Naive thymus-derived CD8-positive, alpha-beta T cell (primary cell): ENCODE data around the gene SMIM45.
"Not testable (repeated sequence)": the region's sequence is repeated elsewhere in the genome, so short reads cannot be mapped to it uniquely, and the experiment has no call there.

ENCODE experiments used
- ATAC-seq, 2 donors: fragments of 150-1000 bp; cut with Tn5 transposase in 1 of 2; sonication (Bioruptor Pico), chemical (Tn5 transposase) in 1 of 2; 1 replicate in 1 of 2; 2 replicates in 1 of 2; pipeline ENCODE4 v1.10.0; 2021; ENCODE audit warnings: mild to moderate bottlenecking in 2 of 2, moderate library complexity in 2 of 2
- POLR2A ChIA-PET: fragments of 350-600 bp; sonication (Branson Sonifier 250); formaldehyde crosslinking; loops from one replicate; lab custom pipeline; 2021; ENCODE audit warnings: antibody characterized with exemption; lab: Charles Lee
- DNase-seq, 10 donors: peaks; one replicate each; pipeline versions ENCODE4 v3.0.0 to v3.0.0-alpha.2; 2020 to 2022
- H3K27ac Mint-ChIP-seq, 10 donors: one replicate each; pipeline ENCODE4 v1.8.0; 2020 to 2022; ENCODE audit warnings: mild to moderate bottlenecking in 10 of 10, mixed read lengths in 10 of 10, moderate library complexity in 4 of 10, inconsistent platforms in 1 of 10
- H3K27me3 Mint-ChIP-seq, 5 donors: one replicate each; pipeline ENCODE4 v1.8.0; 2021 to 2022; ENCODE audit warnings: mixed read lengths in 5 of 5
- H3K36me3 Mint-ChIP-seq, 3 donors: one replicate each; pipeline ENCODE4 v1.8.0; 2020 to 2022; ENCODE audit warnings: mixed read lengths in 3 of 3, mild to moderate bottlenecking in 2 of 3, inconsistent platforms in 1 of 3
- H3K4me1 Mint-ChIP-seq, 4 donors: one replicate each; pipeline ENCODE4 v1.8.0; 2021 to 2022; ENCODE audit warnings: mixed read lengths in 4 of 4
- H3K4me3 Mint-ChIP-seq, 10 donors: one replicate each; pipeline ENCODE4 v1.8.0; 2020 to 2022; ENCODE audit warnings: mild to moderate bottlenecking in 10 of 10, mixed read lengths in 10 of 10, moderate library complexity in 6 of 10, inconsistent platforms in 1 of 10
- H3K9me3 Mint-ChIP-seq, 9 donors: one replicate each; pipeline ENCODE4 v1.8.0; 2020 to 2022; ENCODE audit warnings: mixed read lengths in 9 of 9, mild to moderate bottlenecking in 3 of 9, inconsistent platforms in 1 of 9, moderate library complexity in 1 of 9

SMIM45 gene

DNA sequence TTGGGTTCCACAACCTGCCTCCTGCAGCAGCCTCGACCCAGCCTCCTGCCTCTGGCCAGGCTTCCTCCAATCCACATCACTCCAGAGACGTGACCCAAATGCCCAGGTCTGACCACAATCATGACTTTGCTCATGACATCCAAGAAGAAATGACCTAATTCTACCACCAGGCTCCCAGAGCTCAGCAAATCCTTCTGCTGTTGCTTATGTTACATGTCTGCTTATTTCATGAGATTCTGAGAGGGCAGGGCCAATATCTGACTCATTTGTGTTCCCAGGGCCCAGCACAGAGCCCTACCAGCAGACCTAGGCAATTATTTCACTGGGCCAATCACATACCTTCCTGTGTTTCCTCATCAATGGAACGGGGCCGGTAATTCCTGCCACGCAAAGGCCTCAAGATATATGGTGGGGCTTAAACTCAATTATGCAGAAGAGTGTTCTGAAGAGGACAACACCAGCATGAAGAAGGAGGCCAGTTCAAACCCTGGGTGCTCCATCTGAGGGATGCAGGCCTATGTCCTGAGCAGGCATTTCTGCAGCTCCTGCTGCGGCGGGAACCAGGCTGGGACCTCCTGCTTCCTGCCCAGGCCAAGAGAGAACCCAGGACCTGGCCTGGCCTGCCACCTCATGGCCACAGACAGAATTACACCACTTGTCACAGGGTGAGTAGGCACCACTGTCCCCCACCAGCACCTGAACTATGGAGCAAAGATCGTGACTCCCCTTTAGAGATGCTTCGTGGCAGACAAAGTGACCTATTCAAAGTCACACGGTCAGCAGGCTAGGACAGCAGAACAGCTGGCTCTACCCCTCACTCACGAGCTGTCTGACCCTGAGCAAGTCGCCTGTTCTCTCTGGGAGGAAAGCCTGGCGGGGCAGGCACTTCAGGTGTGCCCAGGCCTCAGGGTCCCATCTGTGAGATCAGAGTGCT, 10.9 kb upstream of the SMIM45 start:
- H3K27ac Mint-ChIP-seq, result peak overlapping the region; percentile 97 to 100 (median 100)
- peak; percentile 76 to 93 (median 85) for DNase-seq
- POLR2A ChIA-PET, result interaction anchor here (0.7 to 4.5 kb wide), 13 partner anchors 13 to 274 kb away, joined by 3 to 68 read pairs (median 9); partner anchors contain the start of genes CCDC134, MEI1, SMDT1 and SNU13
- H3K27me3 Mint-ChIP-seq, result no peaks in the 10 kb centered on the region
- no peaks in the 10 kb centered on the region for H3K36me3 Mint-ChIP-seq
- peak; percentile 63 for ATAC-seq
- H3K9me3 Mint-ChIP-seq, result no peaks in the 10 kb centered on the region
- peak overlapping the region; percentile 43 to 92 (median 76) for H3K4me3 Mint-ChIP-seq
- peaks cover 17 to 55% (median 33%) of the 10 kb centered on the region in 4 donors for H3K4me1 Mint-ChIP-seq

DNA sequence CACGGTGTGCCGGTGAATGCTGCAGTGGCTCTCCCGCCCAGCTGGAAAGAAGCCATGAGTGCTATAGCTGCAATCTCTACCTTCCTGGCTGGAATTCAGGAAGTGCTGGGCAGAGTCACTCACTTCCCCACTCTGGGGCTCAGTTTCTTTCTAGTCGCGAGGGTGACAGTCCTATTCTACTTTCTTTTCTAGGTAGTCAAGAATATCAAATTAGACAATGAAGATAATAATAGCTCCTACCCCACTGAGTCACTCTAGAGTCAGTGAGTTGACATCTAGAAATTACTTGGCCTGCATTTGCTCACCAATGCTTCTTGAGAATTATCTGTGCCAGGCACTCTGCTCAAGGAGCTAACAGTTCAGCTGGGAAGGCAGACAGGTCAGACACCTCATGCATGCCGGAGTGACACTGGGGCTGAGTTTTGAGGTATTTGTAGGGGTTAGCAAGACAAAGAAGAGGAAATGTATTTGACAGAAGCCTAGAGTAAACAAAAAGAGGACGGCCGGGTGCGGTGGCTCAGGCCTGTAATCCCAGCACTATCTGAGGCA, 8.2 kb upstream of the SMIM45 start:
- H3K9me3 Mint-ChIP-seq, result no peaks in the 10 kb centered on the region
- DNase-seq (no peak), ATAC-seq (no peak)
- POLR2A ChIA-PET, result interaction anchor here (0.5 to 1.6 kb wide), 4 partner anchors 17 to 202 kb away, joined by 3 to 13 read pairs (median 3); partner anchors contain the start of genes SREBF2 and TNFRSF13C
- peak overlapping the region in 4 of 10 donors; percentile 8 to 40 (median 23) for H3K27ac Mint-ChIP-seq
- no peaks in the 10 kb centered on the region for H3K27me3 Mint-ChIP-seq
- peak overlapping the region in 1 of 10 donors; percentile 62 for H3K4me3 Mint-ChIP-seq
- H3K4me1 Mint-ChIP-seq, result peaks cover 17 to 49% (median 39%) of the 10 kb centered on the region in 4 donors
- no peaks in the 10 kb centered on the region for H3K36me3 Mint-ChIP-seq

DNA sequence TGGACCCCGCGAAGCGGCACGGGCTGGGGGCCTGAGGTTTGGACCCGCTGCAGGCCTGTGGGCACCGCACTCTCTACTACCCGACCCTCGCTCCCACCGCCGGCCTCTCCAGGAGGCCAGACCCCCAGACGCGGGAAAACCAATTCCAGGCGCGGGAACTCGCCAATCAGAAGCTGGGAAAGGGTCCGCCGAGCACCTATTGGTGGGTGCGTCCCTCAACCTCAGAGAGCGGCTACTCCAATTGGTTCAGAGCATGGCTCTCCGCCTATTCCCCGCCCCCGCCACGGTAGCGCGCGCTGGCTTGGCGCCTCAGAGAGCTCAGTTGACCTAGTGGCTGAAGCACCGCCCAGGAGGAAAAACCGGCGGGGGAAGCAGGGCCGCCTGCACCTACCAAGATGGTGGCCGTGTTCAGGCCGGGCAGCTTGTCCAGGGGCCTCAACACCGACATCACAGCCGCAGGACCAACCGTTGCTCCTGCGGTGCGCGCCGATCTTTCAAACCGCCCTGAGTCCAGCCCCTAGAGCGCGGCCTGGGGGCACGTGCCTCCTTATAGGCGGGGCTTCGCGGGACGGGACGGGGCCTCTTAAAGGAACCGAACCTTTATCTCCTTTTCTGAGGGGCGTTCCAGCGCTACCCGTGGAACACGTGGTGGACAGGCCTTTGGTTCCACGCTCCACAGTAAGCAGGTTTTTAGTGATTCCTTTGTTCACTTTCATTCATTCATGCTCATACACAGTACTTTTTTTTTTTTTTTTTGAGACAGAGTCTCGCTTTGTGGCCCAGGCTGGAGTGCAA, 5.1 kb upstream of the SMIM45 start, which contains the start of gene CENPM:
CENPM (minus strand) TSS at position 524 of the 795 bp plus-strand sequence; CDS start at position 448, 76 bp downstream.
- POLR2A ChIA-PET, result interaction anchor here (0.5 to 2.2 kb wide), 13 partner anchors 21 to 499 kb away, joined by 3 to 10 read pairs (median 4); partner anchors contain the start of genes CCDC134, SMDT1, SNU13 and SREBF2
- Mint-ChIP-seq H3K4me1 (peaks cover 0 to 22% (median 13%) of the 10 kb centered on the region in 4 donors), H3K36me3 (no peaks in the 10 kb centered on the region), H3K27ac (peak within 1 kb of the TSS in 7 of 10 donors; percentile 44 to 86 (median 75)), H3K27me3 (no peaks in the 10 kb centered on the region), H3K4me3 (peak within 1 kb of the TSS; percentile 85 to 95 (median 91)), H3K9me3 (no peaks in the 10 kb centered on the region)
- DNase-seq (peak; percentile 71 to 88 (median 78)), ATAC-seq (peak; percentile 93 to 94)

DNA sequence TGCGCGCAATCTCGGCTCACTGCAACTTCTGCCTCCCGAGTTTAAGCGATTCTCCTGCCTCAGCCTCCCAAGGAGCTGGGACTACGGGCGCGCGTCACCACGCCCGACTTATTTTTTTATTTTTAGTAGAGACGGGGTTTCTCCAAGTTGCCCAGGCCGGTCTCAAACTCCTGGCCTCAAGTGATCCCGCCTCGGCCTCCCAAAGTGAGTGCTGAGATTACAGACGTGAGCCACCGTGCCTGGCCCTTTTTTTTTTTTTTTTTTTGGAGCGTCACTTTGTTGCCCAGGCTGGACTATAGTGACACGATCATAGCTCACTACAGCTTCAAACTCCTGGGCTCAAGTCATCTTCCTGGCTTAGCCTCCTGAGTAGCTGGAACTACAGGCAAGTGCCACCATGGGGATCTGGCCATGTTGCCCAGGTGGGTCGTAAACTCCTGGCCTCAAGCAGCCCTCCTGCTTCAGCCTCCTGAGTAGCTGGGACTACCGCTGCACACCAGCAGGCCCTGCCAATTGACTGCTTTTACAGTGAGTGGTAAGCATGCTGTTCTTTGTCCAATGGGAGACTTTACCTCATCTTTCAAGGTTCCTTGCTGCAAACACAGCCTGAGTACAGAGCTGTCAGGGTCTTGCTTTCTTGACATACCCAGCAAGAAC, 4.4 kb upstream of the SMIM45 start:
- Mint-ChIP-seq H3K27me3 (no peaks in the 10 kb centered on the region), H3K36me3 (no peaks in the 10 kb centered on the region), H3K9me3 (no peaks in the 10 kb centered on the region), H3K4me1 (peaks cover 0 to 24% (median 13%) of the 10 kb centered on the region in 4 donors), H3K4me3 (peak overlapping the region; percentile 85 to 95 (median 91)), H3K27ac (peak overlapping the region in 3 of 10 donors; percentile 44 to 82 (median 79))
- no peak for ATAC-seq
- POLR2A ChIA-PET, result interaction anchor here (0.7 to 2.2 kb wide), 6 partner anchors 21 to 259 kb away, joined by 3 to 10 read pairs (median 4); partner anchors contain the start of genes SMDT1, SNU13, SREBF2 and TNFRSF13C
- no peak for DNase-seq

DNA sequence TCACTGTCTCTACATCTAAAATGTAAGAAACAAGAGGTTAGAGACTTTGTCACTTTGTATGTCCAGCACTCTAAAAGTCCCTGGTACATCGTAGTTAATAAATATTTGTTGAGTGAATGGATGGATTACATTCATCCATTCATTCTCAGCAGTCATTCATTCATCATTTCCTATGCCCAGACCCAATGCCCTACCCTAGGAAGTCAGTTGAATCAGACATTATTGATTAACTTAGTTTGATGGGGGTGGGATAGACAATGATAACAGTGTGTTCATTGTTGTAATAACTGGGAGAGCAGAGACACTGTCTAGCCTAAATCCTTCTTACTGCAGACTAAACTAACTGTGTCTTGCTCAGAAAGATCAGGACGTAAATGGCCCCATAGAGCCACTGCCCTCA, 3.8 kb upstream of the SMIM45 start:
- POLR2A ChIA-PET, result no interaction called here
- H3K9me3 Mint-ChIP-seq, result no peaks in the 10 kb centered on the region
- H3K4me3 Mint-ChIP-seq, result peak overlapping the region in 1 of 10 donors; percentile 26
- H3K36me3 Mint-ChIP-seq, result no peaks in the 10 kb centered on the region
- ATAC-seq (no peak), DNase-seq (no peak)
- peaks cover 0 to 24% (median 13%) of the 10 kb centered on the region in 4 donors for H3K4me1 Mint-ChIP-seq
- no peak overlapping the region for H3K27ac Mint-ChIP-seq
- no peaks in the 10 kb centered on the region for H3K27me3 Mint-ChIP-seq

DNA sequence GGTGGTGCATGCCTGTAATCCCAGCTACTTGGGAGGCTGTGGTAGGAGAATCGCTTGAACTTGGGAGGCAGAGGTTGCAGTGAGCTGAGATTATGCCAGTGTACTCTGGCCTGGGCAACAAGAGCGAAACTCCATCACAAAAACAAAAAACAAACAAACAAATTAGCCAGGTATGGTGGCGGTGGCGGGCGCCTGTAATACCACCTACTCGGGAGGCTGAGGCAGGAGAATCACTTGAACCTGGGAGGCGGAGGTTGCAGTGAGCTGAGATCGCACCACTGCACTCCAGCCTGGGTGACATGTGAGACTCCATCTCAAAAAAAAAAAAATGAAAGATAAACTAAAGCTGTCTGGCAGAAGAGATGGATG, 3.0 kb upstream of the SMIM45 start:
- not testable (repeated sequence) for H3K4me3 Mint-ChIP-seq, H3K27me3 Mint-ChIP-seq, H3K27ac Mint-ChIP-seq, H3K9me3 Mint-ChIP-seq, H3K36me3 Mint-ChIP-seq, DNase-seq, ATAC-seq
- H3K4me1 Mint-ChIP-seq, result peaks cover 0 to 24% (median 13%) of the 10 kb centered on the region in 4 donors
- POLR2A ChIA-PET, result interaction anchor here (0.6 kb wide), 1 partner anchor 592 kb away, joined by 3 read pairs; no protein-coding TSS in a partner anchor

DNA sequence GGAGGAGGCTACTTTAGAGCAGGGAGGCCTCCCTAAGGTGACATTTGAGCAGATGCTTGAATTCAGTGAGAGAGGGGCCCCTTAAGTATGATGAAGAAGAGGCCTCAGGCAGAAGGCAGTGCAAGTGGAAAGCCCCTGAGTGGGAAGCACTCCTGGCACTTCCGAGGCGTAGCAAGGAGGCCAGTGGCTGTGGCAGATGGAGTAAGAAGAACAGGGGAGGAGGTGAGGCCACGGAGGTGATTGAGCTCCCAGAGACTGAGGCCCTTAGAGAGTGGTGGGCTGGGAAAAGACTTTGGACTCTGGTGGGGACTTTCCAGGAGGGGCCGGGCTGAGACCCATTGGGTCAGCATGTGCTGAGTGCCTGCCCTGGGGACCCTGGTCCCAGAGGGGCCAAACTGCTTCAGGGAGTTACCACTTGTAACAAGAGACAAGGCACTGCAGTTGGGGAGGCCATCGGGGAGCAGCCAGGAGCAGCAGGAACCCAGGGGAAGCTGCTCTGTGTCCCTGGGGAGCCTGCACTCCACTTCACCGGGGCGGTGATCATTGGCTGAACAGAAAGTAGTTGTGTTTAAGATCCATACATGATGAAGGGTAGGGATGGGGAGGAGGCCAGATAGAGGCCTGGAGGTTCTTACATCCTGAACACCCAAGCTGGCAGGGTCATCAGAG, 2.5 kb upstream of the SMIM45 start:
- DNase-seq, result no peak
- POLR2A ChIA-PET, result no interaction called here
- H3K4me1 Mint-ChIP-seq, result peaks cover 0 to 24% (median 13%) of the 10 kb centered on the region in 4 donors
- H3K27ac Mint-ChIP-seq, result no peak overlapping the region
- no peak for ATAC-seq
- no peaks in the 10 kb centered on the region for H3K36me3 Mint-ChIP-seq
- no peak overlapping the region for H3K4me3 Mint-ChIP-seq
- H3K9me3 Mint-ChIP-seq, result no peaks in the 10 kb centered on the region
- peaks cover 0 to 2% (median 0%) of the 10 kb centered on the region in 5 donors for H3K27me3 Mint-ChIP-seq

DNA sequence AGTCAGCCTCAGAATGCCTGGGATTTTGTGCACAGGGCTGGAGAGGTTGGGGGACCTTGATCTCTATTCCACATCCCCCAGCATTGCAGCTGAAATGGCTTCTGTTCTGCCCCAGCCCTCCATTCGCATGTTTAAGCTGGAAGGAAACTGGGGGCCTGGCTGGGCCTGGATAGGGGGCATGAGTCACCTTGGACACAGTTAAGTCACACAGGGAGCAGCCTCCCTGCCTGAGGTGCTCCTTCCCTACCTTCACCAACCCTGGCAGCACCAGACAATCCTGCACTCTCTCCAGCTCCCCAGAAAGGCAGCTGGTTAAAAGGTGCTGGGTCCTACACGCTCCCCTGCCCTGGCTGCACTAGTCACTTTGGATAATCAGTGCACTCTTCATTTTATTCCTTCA, 763 bp downstream of the SMIM45 start:
- peaks cover 0 to 3% (median 0%) of the 10 kb centered on the region in 5 donors for H3K27me3 Mint-ChIP-seq
- H3K4me1 Mint-ChIP-seq, result peaks cover 3 to 8% (median 5%) of the 10 kb centered on the region in 4 donors
- no peaks in the 10 kb centered on the region for H3K9me3 Mint-ChIP-seq
- DNase-seq, result no peak
- ATAC-seq, result no peak
- no peak overlapping the region for H3K27ac Mint-ChIP-seq
- H3K36me3 Mint-ChIP-seq, result no peaks in the 10 kb centered on the region
- H3K4me3 Mint-ChIP-seq, result no peak overlapping the region
- POLR2A ChIA-PET, result no interaction called here

DNA sequence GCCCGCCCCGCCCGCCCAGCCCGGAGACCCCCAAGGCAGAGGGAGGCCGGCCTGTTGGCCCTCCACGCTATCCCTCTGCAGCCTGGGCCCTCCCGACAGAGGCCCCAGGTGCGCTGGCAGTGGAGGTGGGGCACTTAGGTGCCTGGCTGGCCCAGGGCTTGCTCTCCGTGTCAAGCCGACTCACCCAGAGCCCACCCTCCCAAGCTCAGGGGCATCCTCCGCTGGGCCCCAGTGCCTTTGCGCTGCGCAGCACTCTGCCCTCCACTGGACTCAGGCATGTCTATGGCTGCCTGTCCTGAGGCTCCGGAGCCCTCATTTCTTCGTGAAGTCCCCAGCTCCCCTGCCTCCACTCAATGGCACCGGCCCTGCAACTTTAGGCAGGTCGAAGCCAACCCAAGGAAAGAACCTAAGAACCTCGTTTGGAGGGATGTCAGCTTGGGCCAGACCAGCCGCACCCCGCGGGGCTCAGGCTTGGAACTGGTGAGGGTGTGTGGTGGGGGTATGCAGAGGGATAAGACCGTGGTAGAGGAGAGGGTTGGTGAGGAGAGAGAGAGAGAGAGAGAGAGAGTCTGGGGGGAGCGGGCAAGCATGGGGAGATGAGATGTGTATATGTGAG, 6.1 kb downstream of the SMIM45 start:
- Mint-ChIP-seq H3K27ac (peak overlapping the region in 1 of 10 donors; percentile 75), H3K9me3 (no peaks in the 10 kb centered on the region), H3K27me3 (peaks cover 0 to 3% (median 0%) of the 10 kb centered on the region in 5 donors), H3K36me3 (no peaks in the 10 kb centered on the region), H3K4me1 (peaks cover 3 to 5% (median 4%) of the 10 kb centered on the region in 4 donors), H3K4me3 (peak overlapping the region in 1 of 10 donors; percentile 66)
- ATAC-seq, result peak; percentile 59 to 63
- DNase-seq, result no peak
- POLR2A ChIA-PET, result interaction anchor here (0.6 kb wide), 2 partner anchors 33 to 340 kb away, joined by 3 read pairs; no protein-coding TSS in a partner anchor

DNA sequence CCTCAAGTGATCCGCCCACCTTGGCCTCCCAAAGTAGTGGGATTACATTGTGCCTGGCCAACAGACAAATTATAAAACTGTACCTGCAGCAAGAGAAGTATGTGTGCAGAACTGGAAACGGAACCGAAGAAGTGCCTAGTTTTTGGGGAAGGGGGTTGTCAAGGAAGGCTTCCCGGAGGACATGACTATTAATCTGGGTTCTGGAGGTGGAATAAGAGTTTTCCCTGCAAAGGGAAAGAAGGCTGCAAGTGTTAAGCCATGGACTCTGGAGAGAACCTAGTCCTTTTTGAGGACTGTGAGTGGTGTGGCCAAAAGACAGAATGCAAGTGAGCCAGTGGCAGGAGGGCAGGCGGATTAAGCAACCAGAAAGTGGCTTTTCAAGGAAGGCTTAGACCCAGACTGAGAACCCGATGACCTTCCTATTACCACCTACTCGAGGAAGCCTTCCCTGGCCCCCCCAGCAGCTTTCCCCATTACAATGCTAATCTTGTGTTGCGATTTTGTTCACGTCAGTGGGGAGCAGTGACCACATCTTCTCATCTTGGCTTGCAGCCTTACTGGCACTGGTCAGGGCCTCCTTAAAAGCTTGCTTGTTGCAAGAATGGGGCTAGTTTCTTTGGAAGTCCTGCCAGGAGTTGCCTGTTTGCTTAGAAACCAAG, 11.6 kb downstream of the SMIM45 start:
- Mint-ChIP-seq H3K4me1 (peaks cover 0 to 4% (median 0%) of the 10 kb centered on the region in 4 donors), H3K27ac (no peak overlapping the region), H3K27me3 (peaks cover 0 to 3% (median 0%) of the 10 kb centered on the region in 5 donors), H3K36me3 (no peaks in the 10 kb centered on the region), H3K9me3 (no peaks in the 10 kb centered on the region), H3K4me3 (no peak overlapping the region)
- DNase-seq (no peak), ATAC-seq (no peak)
- POLR2A ChIA-PET, result no interaction called here
